ENCODE data around the gene DNAH7.
"Not testable (repeated sequence)": the region's sequence is repeated elsewhere in the genome, so short reads cannot be mapped to it uniquely, and the experiment has no call there.

Gene DNAH7

DNA sequence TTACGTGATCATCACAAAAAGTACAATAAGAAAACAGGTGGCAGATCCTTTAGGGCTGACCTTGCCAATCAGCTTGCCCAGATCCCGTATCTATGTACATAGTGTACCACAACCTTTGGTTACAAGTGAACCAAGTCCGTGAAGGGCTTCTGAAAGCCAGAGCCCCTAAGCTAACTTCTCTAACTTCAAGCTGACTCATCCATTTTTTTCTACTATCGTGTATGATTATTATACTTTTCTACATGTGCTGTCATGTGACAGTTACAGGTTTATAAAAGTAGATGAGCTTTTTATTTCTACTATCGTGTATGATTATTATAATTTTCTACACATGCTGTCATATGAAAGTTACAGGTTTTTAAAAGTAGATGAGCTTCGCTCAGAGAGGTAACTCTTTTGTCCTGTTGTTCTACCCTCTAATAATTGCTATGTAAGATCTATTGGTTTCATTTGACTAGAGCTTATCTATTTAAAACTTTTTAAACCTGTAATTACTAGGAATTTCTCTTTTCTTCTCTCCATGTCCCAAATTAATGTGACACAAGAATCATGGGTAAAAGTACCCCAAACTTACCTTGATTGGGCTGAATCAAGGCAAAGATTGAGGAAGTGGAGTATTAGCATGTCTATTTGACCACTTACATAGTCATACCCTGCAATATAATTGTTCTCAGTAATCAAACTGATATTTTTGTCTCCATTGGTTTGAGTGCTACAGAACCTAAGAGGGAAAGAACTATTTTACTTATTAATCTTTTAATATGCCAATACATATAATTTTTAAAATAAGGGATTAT lies 29.4 kb upstream of the DNAH7 start:
- H3K27me3 ChIP-seq (ENCODE audit: control insufficient read depth, insufficient read depth, low read length): no peaks in the 10 kb centered on the region
- H3K4me1 ChIP-seq (ENCODE audit: control insufficient read depth, low read depth, low read length): peaks cover 30% of the 10 kb centered on the region
- no peaks in the 10 kb centered on the region for H3K36me3 ChIP-seq (ENCODE audit: control insufficient read depth, low read depth, low read length)
- H3K9me3 ChIP-seq (ENCODE audit: control insufficient read depth, low read depth, low read length): no peaks in the 10 kb centered on the region
- H3K9ac ChIP-seq (ENCODE audit: low read length): no peak overlapping the region
- H3K4me3 ChIP-seq (ENCODE audit: low read length): no peak overlapping the region
- H3K27ac ChIP-seq (ENCODE audit: low read length): no peak overlapping the region

DNA sequence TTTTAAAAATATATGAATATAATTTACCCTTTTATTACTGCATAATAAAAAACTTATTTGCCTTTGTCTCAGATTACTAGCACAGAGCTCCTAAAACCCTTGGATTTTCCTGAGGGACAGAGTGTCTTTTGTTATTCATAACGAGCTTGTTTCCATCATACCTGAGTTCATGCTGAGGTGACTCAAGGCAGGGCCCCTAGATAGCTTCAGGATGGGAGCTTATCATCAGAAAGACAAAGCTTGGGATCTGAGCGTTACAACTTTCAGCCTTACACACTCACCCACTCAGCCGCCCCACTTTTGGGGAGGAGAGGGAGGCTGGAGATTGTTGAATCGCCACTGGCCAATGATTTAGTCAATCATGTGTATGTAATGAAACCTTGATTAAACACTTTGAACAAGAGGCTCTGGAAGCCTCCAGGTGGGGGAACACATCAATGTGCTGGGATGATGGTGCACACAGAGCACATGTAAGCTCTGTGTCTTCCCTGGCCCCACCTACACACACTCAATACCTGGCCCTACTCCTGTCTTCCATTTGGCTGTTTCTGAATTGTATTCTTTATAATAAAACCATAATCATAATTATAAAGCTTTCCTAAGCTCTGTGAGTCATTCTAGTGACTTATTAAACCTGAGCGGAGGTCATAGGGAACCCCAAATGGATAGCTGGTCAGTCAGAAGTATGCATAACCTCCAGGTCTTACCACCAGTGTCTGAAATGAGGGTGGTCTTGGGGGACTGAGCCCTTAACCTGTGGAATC lies 28.5 kb upstream of the DNAH7 start:
- peaks cover 29% of the 10 kb centered on the region for H3K4me1 ChIP-seq (ENCODE audit: control insufficient read depth, low read depth, low read length)
- H3K9me3 ChIP-seq (ENCODE audit: control insufficient read depth, low read depth, low read length): no peaks in the 10 kb centered on the region
- H3K27ac ChIP-seq (ENCODE audit: low read length): no peak overlapping the region
- H3K9ac ChIP-seq (ENCODE audit: low read length): no peak overlapping the region
- no peaks in the 10 kb centered on the region for H3K27me3 ChIP-seq (ENCODE audit: control insufficient read depth, insufficient read depth, low read length)
- no peak overlapping the region for H3K4me3 ChIP-seq (ENCODE audit: low read length)
- no peaks in the 10 kb centered on the region for H3K36me3 ChIP-seq (ENCODE audit: control insufficient read depth, low read depth, low read length)

DNA sequence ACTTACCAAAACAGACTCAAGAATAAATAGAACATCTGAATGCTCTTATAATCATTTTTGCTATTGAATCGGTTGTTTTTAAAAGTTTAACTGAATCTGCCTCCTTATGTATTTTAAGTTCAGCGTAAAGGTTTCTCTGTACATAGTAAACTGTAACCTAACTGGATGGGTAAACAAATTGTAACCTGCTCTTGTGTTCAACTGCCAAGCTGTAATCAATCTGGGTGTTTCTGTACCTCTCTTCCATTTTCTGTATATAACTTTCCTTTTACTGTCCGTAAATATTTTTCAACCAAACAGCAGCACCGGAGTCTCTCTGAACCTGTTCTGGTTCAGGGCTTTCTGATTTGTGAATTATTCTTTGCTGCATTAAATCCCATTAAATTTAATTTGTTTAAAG lies 27.6 kb upstream of the DNAH7 start:
- H3K4me1 ChIP-seq (ENCODE audit: control insufficient read depth, low read depth, low read length): peaks cover 20% of the 10 kb centered on the region
- H3K27ac ChIP-seq (ENCODE audit: low read length): no peak overlapping the region
- H3K4me3 ChIP-seq (ENCODE audit: low read length): no peak overlapping the region
- H3K27me3 ChIP-seq (ENCODE audit: control insufficient read depth, insufficient read depth, low read length): no peaks in the 10 kb centered on the region
- no peak overlapping the region for H3K9ac ChIP-seq (ENCODE audit: low read length)
- H3K36me3 ChIP-seq (ENCODE audit: control insufficient read depth, low read depth, low read length): no peaks in the 10 kb centered on the region
- no peaks in the 10 kb centered on the region for H3K9me3 ChIP-seq (ENCODE audit: control insufficient read depth, low read depth, low read length)

DNA sequence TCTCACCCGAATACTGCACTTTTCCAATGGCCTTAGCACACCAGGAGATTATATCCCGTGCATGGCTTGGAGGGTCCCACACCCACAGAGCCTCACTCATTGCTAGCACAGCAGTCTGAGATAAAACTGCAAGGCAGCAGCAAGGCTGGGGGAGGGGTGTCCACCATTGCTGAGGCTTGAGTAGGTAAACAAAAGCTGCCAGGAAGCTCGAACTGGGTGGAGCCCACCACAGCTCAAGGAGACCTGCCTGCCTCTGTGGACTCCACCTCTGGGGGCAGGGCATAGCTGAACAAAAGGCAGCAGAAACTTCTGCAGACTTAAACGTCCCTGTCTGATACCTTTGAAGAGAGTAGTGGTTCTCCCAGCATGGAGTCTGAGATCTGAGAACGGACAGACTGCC lies 20.8 kb upstream of the DNAH7 start:
- not testable (repeated sequence) for H3K9ac ChIP-seq (ENCODE audit: low read length); H3K27me3 ChIP-seq (ENCODE audit: control insufficient read depth, insufficient read depth, low read length); H3K9me3 ChIP-seq (ENCODE audit: control insufficient read depth, low read depth, low read length); H3K27ac ChIP-seq (ENCODE audit: low read length); H3K4me3 ChIP-seq (ENCODE audit: low read length); H3K36me3 ChIP-seq (ENCODE audit: control insufficient read depth, low read depth, low read length); H3K4me1 ChIP-seq (ENCODE audit: control insufficient read depth, low read depth, low read length)

DNA sequence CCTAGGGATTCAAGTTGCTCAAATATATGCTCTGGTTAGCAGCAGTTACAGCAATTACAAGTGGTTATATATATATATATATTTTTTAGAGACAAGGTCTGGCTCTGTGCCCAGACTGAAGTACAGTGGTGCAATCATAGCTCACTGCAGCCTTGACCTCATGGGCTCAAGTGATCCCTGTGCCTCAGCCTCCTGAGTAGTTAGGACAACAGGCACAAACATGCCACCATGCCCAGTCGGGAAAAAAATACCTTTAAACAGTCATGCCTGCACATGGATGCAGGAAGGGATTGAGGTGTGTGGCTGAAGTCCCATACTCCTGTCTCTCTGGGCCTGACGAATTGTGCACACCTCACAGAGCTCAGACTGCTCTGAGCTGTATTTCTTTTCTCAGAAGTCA lies 19.6 kb upstream of the DNAH7 start:
- no peak overlapping the region for H3K27ac ChIP-seq (ENCODE audit: low read length)

DNA sequence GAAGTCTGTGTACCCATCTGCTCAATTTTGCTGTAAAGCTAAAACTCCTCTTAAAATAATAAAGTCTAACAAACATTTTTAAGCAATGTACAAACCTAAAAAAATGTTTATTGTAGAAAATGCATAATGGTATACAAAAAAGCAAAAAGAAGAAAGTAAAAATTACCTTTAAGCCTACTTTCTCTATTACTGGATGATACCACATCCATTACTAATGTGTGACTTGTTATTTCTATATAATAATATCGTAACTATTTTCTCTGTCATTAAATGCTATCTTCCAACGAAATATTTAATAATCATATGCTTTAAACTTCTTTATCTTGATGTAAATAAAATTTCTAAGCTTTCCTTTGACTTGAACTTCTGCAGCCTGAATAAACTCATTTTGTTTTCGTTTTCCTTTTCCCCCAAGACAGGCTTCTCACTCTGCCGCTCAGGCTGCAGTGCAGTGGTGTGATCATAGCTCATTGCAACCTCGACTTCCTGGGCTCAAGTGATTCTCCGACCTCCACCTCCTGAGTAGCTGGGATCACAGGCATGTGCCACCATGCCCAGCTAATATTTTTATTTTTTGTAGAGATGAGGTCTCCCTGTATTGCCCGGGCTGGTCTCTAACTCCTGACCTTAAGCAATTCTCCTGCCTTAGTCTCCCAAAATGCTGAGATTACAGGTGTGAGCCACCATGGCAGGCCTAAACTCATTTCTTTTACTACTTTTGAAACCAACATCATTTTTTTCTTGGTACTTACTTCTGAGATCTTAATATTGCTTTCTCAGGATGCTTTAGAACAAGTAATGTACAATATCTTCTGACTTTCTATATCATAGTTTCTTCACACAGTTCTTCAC lies 18.1 kb upstream of the DNAH7 start:
- H3K4me3 ChIP-seq (ENCODE audit: low read length): no peak overlapping the region
- no peaks in the 10 kb centered on the region for H3K4me1 ChIP-seq (ENCODE audit: control insufficient read depth, low read depth, low read length)
- no peaks in the 10 kb centered on the region for H3K9me3 ChIP-seq (ENCODE audit: control insufficient read depth, low read depth, low read length)
- H3K36me3 ChIP-seq (ENCODE audit: control insufficient read depth, low read depth, low read length): no peaks in the 10 kb centered on the region
- no peaks in the 10 kb centered on the region for H3K27me3 ChIP-seq (ENCODE audit: control insufficient read depth, insufficient read depth, low read length)
- no peak overlapping the region for H3K27ac ChIP-seq (ENCODE audit: low read length)
- no peak overlapping the region for H3K9ac ChIP-seq (ENCODE audit: low read length)

More for the DNA sequence above, 19.6 kb upstream of the DNAH7 start:
- no peaks in the 10 kb centered on the region for H3K36me3 ChIP-seq (ENCODE audit: control insufficient read depth, low read depth, low read length)
- no peaks in the 10 kb centered on the region for H3K4me1 ChIP-seq (ENCODE audit: control insufficient read depth, low read depth, low read length)
- H3K4me3 ChIP-seq (ENCODE audit: low read length): no peak overlapping the region
- H3K9ac ChIP-seq (ENCODE audit: low read length): no peak overlapping the region
- H3K27me3 ChIP-seq (ENCODE audit: control insufficient read depth, insufficient read depth, low read length): no peaks in the 10 kb centered on the region
- H3K9me3 ChIP-seq (ENCODE audit: control insufficient read depth, low read depth, low read length): no peaks in the 10 kb centered on the region

DNA sequence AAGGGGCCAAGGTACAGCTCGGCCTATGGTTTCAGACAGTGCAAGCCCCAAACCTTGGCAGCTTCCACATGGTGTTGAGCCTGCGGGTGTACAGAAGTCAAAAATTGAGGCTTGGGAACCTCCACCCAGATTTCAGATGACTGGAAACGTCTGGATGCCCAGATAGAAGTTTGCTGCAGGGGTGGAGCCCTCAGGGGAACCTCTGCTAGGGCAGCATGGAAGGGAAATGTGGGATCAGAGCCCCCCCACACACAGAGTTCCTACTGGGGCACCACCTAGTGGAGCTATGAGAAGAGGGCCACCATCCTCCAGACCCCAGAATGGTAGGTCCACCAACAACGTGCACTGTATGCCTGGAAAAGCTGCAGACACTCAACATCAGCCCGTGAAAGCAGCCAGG lies 15.0 kb upstream of the DNAH7 start:
- no peak overlapping the region for H3K9ac ChIP-seq (ENCODE audit: low read length)
- no peak overlapping the region for H3K4me3 ChIP-seq (ENCODE audit: low read length)

DNA sequence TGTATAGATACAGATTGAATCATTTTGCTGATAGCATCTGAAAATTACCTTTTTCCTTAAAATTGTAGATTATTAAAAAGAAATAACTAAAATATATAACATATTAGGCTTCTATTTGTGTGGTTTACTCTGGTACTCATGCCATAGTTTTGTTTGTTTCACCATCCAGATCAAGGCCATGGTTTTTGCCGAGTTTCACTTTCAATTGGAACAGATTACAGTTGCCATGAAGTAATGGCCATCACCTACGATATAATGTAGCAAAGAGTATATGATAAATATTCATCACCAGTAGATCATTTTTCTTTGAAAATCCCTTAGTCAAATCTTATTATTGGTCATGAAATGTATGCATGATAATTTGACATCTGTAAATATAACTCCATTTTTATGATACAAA lies 11.9 kb upstream of the DNAH7 start:
- no peak overlapping the region for H3K4me3 ChIP-seq (ENCODE audit: low read length)
- no peaks in the 10 kb centered on the region for H3K36me3 ChIP-seq (ENCODE audit: control insufficient read depth, low read depth, low read length)
- H3K9me3 ChIP-seq (ENCODE audit: control insufficient read depth, low read depth, low read length): no peaks in the 10 kb centered on the region
- H3K27me3 ChIP-seq (ENCODE audit: control insufficient read depth, insufficient read depth, low read length): no peaks in the 10 kb centered on the region
- no peaks in the 10 kb centered on the region for H3K4me1 ChIP-seq (ENCODE audit: control insufficient read depth, low read depth, low read length)
- H3K27ac ChIP-seq (ENCODE audit: low read length): no peak overlapping the region
- no peak overlapping the region for H3K9ac ChIP-seq (ENCODE audit: low read length)

More for the DNA sequence above, 15.0 kb upstream of the DNAH7 start:
- H3K27ac ChIP-seq (ENCODE audit: low read length): no peak overlapping the region
- no peaks in the 10 kb centered on the region for H3K36me3 ChIP-seq (ENCODE audit: control insufficient read depth, low read depth, low read length)
- H3K27me3 ChIP-seq (ENCODE audit: control insufficient read depth, insufficient read depth, low read length): no peaks in the 10 kb centered on the region
- H3K4me1 ChIP-seq (ENCODE audit: control insufficient read depth, low read depth, low read length): no peaks in the 10 kb centered on the region
- H3K9me3 ChIP-seq (ENCODE audit: control insufficient read depth, low read depth, low read length): no peaks in the 10 kb centered on the region

DNA sequence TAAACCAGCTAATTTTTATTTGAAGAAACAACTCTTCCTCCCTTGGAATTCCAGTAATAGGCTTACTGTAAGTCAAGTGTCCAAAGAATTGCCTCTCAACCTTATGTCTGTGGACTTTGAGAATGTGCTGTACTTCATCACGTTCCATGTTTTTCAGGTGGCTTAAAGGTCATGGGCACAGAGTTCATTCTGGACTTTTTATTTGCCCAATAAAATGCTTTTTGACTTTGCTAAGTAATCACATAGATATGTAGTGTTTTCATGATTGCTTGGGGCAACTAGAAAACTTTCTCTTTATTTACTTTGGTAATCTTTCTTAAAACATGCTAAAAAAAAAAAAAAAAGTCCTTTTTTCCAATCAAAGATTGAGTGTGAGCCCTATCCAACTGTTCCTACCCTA lies 10.4 kb upstream of the DNAH7 start:
- Histone ChIP-seq H3K27me3 (ENCODE audit: control insufficient read depth, insufficient read depth, low read length) (no peaks in the 10 kb centered on the region), H3K4me3 (ENCODE audit: low read length) (no peak overlapping the region), H3K36me3 (ENCODE audit: control insufficient read depth, low read depth, low read length) (no peaks in the 10 kb centered on the region), H3K27ac (ENCODE audit: low read length) (no peak overlapping the region), H3K4me1 (ENCODE audit: control insufficient read depth, low read depth, low read length) (no peaks in the 10 kb centered on the region), H3K9me3 (ENCODE audit: control insufficient read depth, low read depth, low read length) (no peaks in the 10 kb centered on the region), H3K9ac (ENCODE audit: low read length) (no peak overlapping the region)

DNA sequence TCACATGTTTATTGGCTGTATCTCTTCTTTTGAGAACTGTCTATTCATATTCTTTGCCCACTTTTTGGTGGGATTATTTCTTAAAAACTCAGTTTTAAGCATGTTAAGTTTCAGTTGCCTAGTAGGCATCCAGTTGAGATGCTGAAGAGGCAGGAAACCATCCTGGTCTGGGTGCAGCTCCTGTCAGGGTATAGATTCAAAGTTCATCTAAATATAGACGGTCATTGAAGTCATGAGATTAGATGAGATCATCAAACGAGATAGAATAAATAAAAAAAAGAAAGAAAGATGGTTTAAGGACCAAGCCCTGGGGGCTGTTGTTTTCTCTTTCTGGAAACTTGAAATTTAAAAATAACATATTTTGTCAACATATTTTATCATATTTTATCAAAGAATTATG lies 9.2 kb upstream of the DNAH7 start:
- H3K27ac ChIP-seq (ENCODE audit: low read length): no peak overlapping the region
- H3K27me3 ChIP-seq (ENCODE audit: control insufficient read depth, insufficient read depth, low read length): no peaks in the 10 kb centered on the region
- H3K9me3 ChIP-seq (ENCODE audit: control insufficient read depth, low read depth, low read length): no peaks in the 10 kb centered on the region
- no peaks in the 10 kb centered on the region for H3K36me3 ChIP-seq (ENCODE audit: control insufficient read depth, low read depth, low read length)
- no peaks in the 10 kb centered on the region for H3K4me1 ChIP-seq (ENCODE audit: control insufficient read depth, low read depth, low read length)
- no peak overlapping the region for H3K4me3 ChIP-seq (ENCODE audit: low read length)
- no peak overlapping the region for H3K9ac ChIP-seq (ENCODE audit: low read length)

DNA sequence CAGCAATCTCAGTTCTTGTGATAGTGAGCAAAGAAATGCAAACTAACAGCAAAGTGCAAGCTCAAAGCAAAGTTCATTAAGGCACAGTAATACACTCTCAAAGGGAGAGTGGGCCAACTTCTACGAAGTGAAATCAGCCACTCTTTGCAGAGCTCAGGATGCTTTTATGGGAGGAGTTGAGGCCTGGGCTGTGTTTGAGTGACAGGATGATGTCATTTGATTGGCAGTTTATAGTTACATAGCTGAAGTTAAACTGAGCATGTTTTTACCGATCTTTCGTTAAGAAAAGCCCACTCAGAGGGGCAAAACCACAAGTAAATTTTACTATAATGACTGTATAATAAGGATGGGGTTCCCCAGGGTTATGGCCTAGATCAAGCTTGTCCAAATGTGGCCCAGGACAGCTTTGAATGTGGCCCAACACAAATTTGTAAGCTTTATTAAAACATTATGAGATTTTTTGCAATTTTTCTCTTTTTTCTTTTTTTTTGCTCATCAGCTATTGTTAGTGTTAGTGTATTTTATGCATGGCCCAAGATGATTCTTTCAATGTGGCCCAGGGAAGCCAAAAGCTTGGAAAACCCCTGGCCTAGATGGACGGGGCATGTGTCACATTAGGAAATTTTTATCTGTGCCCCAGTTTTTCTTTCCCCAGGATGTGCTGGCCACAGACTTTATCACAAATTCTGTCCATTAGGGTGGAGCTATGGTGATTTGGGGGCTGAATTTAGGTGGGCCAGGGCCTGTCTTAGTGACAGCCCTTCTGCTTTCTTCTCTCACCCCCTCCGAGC lies 8.3 kb upstream of the DNAH7 start:
- Histone ChIP-seq H3K4me3 (ENCODE audit: low read length) (no peak overlapping the region), H3K27ac (ENCODE audit: low read length) (no peak overlapping the region), H3K9me3 (ENCODE audit: control insufficient read depth, low read depth, low read length) (no peaks in the 10 kb centered on the region), H3K36me3 (ENCODE audit: control insufficient read depth, low read depth, low read length) (no peaks in the 10 kb centered on the region), H3K9ac (ENCODE audit: low read length) (no peak overlapping the region), H3K4me1 (ENCODE audit: control insufficient read depth, low read depth, low read length) (no peaks in the 10 kb centered on the region), H3K27me3 (ENCODE audit: control insufficient read depth, insufficient read depth, low read length) (no peaks in the 10 kb centered on the region)
